Measurements from ENCODE around the gene SIGMAR1.

Gene SIGMAR1

GRCh38 chr9:34629491-34629808 is 8.1 kb downstream of the SIGMAR1 start:
- no peak for DNase-seq

- no peak for DNase-seq
These were observed 8.7 kb downstream of the SIGMAR1 start, which contains the start of gene ARID3C for GRCh38 chr9:34628656-34629490. ARID3C (minus strand) TSS chr9:34629066; CDS start chr9:34628014, 1,052 bp downstream.

DNA sequence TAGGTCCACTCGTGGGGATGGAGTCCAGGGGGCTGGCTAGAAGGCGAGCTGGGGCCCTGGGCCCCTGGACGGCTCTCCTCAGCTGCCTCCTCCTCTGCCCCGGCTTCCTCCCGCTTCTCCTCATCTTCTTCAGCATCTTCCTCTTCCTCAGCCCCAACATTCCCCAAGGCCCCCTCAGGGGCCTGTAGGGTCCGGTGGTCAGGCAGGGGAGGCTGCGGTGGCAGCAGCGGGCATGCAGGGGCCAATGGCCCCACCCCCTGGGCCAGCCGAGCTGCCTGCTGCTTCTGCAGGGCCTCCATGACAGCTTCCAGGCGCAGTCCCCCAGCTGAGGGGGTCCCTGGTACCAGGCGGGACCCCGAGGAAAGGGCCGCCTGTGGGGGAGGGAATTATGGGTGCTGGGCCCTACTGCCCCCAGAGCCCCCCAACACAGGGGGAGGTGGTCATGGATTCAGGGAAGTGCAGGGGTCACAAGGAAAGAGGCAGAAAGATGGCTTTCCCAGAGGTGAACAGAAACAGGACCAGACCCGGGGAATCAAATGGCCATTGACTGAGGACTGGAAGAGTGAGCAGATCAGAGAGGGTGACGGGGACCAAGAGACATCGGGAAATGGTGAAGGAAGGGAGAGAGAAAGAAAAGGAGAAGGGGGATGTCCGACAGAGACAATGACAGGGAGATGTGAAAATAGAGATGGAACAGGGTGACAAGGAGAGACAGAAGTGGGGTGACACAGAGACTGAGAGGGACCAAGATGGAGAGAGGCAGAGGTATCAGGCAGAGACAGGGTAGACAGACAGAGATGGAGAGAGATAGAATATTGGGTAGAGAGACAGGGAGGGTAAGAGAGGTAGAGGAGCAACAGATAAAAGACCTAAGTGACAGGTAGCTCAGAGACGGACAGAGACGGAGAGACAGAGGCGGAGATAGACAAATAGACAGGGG is 9.6 kb downstream of the SIGMAR1 start:
- DNase-seq = no peak

- DNase-seq = no peak
These were observed 12.5 kb downstream of the SIGMAR1 start for GRCh38 chr9:34625186-34625486.

DNA sequence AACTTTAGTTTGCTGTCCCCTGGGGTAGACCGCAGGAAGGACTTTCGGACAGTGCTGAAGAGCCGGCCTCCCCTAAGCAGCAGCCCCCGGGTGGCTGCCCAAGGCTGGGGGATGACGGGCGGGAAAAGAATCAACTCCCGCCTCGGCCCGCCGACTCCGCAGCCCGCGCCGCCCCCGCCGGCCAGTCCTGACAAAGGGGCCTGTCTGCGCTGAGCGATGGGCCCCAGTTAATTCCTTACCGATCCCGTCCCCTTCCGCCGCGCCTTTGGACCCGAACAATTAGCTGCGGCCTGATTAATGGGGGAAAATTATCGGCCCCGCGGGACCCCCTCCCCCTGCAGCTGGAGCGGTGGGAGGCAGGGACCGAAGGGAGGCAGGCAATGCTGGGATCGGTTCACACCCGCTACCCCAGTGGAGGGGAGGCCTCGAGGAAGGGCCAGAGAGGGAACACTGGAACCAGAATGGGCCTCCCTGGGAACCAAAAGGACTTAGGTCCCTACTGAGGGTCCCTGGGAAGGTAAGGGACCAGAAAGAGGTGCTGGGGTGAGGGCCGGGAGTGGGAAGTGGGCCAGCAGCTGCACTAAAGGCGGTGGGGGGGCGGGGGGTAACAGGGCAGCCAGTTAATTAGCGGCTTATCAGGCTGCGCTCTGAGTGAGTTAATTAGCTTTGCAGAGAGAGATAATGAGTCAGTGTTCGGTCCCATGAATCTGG is 13.0 kb downstream of the SIGMAR1 start:
- no peak for DNase-seq

GRCh38 chr9:34623374-34624235 is 14.0 kb downstream of the SIGMAR1 start:
- no peak for DNase-seq

- peak; percentile 96 for DNase-seq
These were observed 17.3 kb downstream of the SIGMAR1 start, which contains the start of gene DCTN3 for GRCh38 chr9:34620061-34620994. DCTN3 (minus strand) TSS chr9:34620495; CDS start chr9:34620464, 31 bp downstream.

DNA sequence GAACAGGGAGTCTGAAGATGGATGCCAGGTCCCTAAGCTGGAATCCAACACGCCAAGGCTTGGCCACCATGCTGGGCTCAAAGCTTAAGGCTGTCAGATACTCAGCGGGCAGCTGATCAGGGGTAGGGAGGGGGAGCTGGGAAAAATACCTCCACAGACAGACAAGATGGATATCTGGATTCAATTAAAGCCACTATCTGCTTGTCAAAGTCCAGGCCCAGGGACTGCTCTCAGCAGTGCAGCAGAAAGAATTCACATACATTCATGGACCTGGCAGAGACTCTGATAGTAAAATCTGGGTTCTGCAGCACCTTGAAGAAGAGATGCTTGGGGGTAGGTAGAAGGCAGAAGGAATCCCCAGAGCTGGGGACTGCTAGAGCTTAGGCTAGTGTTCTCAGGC is 22.5 kb downstream of the SIGMAR1 start:
- no peak for DNase-seq

- DNase-seq = peak; percentile 82
These were observed 24.7 kb downstream of the SIGMAR1 start for GRCh38 chr9:34612788-34613390.

DNA sequence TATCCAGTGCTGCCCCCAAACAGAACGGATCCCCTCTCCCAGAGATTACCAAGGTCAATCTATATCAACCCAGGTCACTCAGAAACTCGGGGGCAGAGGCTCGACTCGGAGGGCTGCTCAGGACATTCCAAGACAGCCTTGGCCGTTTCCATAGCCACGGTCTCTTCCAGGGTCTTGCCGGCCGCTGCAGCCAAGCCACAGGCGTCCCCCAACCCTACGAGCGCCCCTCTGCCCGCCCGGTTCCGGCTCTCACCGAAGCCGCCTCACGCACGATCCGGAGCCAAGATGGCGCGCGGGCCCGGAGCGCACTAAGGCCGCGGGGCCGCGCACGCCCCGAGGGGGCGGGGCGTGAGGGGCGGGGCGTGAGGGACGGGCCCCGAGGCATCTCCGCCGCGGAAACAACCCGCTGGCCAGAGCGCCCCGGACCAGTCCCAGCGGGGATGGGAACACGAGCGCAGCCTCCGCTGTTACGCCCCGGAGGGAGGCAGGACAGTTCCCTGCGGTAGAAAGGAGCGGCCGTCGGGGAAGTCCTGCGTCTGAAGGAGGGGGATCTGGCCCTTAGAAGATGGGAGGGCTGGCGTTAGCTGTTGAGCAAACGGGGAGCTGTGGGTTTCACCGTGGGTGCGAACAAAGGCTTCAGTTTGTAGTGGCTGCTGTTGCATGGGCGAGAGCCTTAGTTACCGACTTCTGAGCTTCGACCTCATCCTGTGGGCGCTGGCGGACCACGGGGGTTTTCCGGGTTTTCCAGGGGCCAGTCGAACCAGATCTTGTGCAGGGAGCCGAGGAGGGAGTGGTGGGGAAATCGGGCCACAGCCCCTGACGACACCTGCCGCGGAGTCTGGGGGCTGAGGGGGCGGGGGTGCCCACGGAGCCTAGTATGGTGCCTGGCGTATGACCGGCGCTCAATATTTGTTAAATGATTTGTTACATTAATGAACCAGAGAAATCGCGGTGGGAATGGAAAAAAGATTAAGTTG is 25.5 kb downstream of the SIGMAR1 start, which contains the start of gene RPP25L:
Gene RPP25L (minus strand): TSS at position 287 of the 977 bp plus-strand sequence. CDS start 801 bp downstream, outside the sequence.
- DNase-seq = peak; percentile 88

DNA sequence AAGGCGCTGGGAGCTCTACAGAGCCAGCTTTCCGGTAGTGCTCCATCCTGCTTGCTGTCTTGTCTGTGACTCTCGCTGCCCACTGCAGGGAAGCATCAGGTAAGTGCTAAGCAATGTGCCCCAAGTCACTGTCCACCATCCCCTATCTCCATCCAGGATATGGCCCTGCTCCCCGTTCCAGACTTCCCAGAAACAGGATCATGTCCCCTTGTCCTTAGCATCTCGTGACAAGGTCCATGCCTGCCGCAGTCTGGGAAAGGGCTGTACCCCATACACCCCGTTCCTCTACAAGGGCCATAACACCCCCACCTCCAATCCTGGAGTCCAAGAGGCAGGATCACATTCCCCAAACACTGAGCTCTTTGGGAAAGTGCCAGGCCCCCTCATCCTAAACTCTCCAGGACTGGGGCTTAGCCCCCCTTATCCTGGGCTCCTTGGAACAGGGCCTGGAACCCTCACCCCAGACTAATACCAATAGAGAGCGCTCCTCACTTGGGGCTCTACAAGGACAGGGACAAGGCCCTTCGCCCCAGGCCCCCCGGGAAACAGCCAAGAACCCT is 26.3 kb downstream of the SIGMAR1 start:
- no peak for DNase-seq

GRCh38 chr9:34610434-34611206 is 27.0 kb downstream of the SIGMAR1 start:
- DNase-seq = no peak

DNA sequence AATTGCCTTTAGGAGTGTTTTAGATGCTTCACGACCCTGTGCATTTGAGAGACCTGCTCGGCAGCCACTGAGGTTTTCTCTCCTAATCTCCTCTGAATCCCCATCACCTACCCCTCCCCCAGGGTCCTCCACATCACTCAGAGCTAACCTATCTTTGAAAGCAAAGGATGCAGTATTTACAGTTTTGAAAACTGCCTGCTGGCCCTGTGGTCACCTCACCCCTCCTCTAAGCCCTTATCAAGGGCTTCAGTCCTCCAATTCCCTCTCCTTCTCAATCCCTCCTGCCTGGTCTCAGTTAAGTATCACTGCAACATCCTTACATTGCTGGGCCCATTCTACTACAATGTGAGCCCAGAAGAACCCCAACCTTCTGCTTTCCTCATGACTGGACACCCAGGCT is 30.3 kb downstream of the SIGMAR1 start:
- DNase-seq = no peak

GRCh38 chr9:34606905-34607304 is 30.7 kb downstream of the SIGMAR1 start:
- no peak for DNase-seq

DNA sequence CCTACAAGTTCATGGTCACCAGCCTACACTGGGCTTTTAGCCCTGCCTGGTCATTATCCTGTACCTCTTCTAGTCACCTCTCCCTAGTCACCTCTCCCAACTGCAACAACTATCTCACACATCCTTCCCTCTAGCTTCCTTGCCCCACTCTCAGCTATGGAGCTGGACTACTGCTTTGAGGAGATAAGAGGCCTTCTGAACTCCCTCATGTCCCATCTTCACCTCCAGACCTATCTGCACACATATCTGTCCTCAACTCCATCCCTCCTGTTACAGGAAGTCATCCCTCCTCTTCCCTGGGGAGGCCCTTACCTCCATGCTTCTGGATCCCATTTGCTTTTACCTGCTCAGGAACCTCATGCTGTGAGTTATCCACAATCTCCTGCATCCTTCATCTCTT is 31.4 kb downstream of the SIGMAR1 start:
- DNase-seq = no peak

DNA sequence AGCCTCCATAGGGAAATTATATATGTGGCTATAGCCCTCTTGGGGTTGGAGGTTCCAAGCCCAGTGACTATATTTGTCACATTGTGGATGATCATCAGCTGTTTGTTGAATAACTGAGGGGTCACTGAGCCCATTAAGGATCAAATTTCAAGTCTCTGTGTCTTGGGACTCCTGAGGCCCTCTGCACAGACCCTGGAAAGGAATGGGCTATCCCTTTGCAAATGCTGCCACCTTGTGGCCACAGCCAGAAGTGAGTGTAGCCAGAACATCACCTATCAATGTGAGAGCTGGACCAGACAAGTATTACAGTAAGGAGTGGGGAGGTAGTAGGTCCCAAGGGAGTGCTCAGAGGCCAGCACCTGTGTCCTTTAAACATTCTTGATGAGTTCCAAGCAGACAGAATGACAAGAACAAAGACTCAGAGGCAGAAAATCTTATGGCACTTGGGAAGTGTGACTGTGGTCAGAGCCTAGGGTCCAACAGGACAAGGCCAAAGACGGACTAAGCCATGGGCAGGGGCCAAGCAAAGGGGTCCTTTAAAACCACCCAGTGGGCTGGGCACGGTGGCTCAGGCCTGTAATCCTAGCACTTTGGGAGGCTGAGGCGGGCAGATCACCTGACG is 33.9 kb downstream of the SIGMAR1 start:
- DNase-seq = peak; percentile 75

DNA sequence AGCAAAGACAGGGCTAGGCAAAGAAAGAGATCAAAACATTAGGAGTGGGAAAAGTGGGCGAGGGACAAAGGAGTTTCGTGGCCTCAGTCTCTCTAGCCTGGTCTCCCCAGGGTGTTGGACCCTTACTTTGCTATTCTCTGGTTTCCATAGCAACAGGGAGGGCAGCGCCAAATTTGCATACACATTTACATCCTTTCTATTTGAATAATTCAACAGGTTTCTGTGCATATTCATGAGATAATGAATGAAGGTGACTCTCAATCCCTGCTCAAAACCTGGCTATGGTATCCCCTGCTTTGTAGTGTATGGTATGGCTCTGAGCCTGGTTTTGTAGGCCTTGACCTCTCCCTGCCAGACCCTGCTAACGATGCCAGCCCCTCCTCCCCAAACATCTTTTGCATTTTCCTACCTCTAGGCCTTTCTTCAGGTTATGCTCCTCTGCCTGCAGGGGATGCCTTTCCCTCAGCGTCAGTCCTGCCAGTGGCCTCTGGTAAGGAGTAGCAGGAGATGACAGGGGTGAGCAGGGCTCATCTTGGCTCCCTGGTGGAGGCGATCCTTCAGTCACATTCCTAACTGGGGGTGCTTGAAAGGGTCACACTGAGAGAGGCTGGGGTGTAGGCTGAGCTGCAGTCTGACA is 35.5 kb downstream of the SIGMAR1 start:
- no peak for DNase-seq

Measured in EL (cell line).